H9 (cell line): Measurements from ENCODE around the gene C16orf89. TPM values are rescaled to one million over a fixed set of nuclear protein-coding genes. Genes with fewer than 3 reads are reported as not detected.
A peak's percentile ranks its signal among the peaks of the same experiment; 100 is the strongest.

Experiments
- DNase-seq: peaks from one replicate; pipeline ENCODE4 v3.0.0-alpha.2; 2017
- H2AFZ ChIP-seq: one replicate; pipeline ENCODE4 v1.6.1; 2013; ENCODE audit warnings: mild to moderate bottlenecking, low read length, control low read depth, moderate library complexity
- H2AK5ac ChIP-seq: 2 replicates; pipeline ENCODE4 v1.6.1; 2013; ENCODE audit warnings: low read length, control low read depth, mixed read lengths; ENCODE audit not compliant: insufficient read length
- H2BK120ac ChIP-seq: one replicate; pipeline ENCODE4 v1.6.1; 2013; ENCODE audit warnings: low read depth, mild to moderate bottlenecking, low read length, control low read depth, inconsistent platforms; ENCODE audit not compliant: poor library complexity, severe bottlenecking
- H2BK12ac ChIP-seq: 2 replicates; pipeline ENCODE4 v1.6.1; 2013; ENCODE audit warnings: low read length, control low read depth, mixed read lengths, low read depth; ENCODE audit not compliant: insufficient read length
- H2BK15ac ChIP-seq: 2 replicates; pipeline ENCODE4 v1.6.1; 2013; ENCODE audit warnings: low read depth, low read length, control low read depth
- H2BK20ac ChIP-seq: one replicate; pipeline ENCODE4 v1.6.1; 2013; ENCODE audit warnings: low read depth, mild to moderate bottlenecking, low read length, control low read depth, inconsistent platforms; ENCODE audit not compliant: poor library complexity, severe bottlenecking
- H2BK5ac ChIP-seq: 2 replicates; pipeline ENCODE4 v1.6.1; 2013; ENCODE audit warnings: low read length, control low read depth, mixed read lengths; ENCODE audit not compliant: insufficient read length
- H3K14ac ChIP-seq: 2 replicates; pipeline ENCODE4 v1.6.1; 2013; ENCODE audit warnings: low read length, control low read depth; ENCODE audit not compliant: insufficient read depth
- H3K18ac ChIP-seq: 2 replicates; pipeline ENCODE4 v1.6.1; 2013; ENCODE audit warnings: low read depth, mild to moderate bottlenecking, mixed read lengths, low read length, control low read depth; ENCODE audit not compliant: insufficient read length
- H3K23ac ChIP-seq: 2 replicates; pipeline ENCODE4 v1.6.1; 2013; ENCODE audit warnings: low read length, control low read depth, mixed read lengths, low read depth; ENCODE audit not compliant: insufficient read length
- H3K23me2 ChIP-seq: 2 replicates; pipeline ENCODE4 v1.6.1; 2013; ENCODE audit warnings: low read depth, mild to moderate bottlenecking, mixed read lengths, low read length, control low read depth; ENCODE audit not compliant: insufficient read length, poor library complexity, severe bottlenecking
- H3K27ac ChIP-seq: 2 replicates; pipeline ENCODE4 v1.5.1; 2013; ENCODE audit warnings: low read length, control low read depth, mixed read lengths, low read depth; ENCODE audit not compliant: insufficient read length
- H3K27me3 ChIP-seq: 2 replicates; pipeline ENCODE4 v1.6.1; 2013; ENCODE audit warnings: low read length, control low read depth, inconsistent platforms; ENCODE audit not compliant: insufficient read depth
- H3K4ac ChIP-seq: 2 replicates; pipeline ENCODE4 v1.6.1; 2013; ENCODE audit warnings: low read depth, mild to moderate bottlenecking, control low read depth, inconsistent platforms, low read length, moderate library complexity
- H3K4me1 ChIP-seq: 2 replicates; pipeline ENCODE4 v1.6.1; 2013; ENCODE audit warnings: low read length, control low read depth, inconsistent platforms; ENCODE audit not compliant: insufficient read depth
- H3K4me2 ChIP-seq: 2 replicates; pipeline ENCODE4 v1.6.1; 2013; ENCODE audit warnings: low read length, control low read depth, mixed read lengths; ENCODE audit not compliant: insufficient read length, insufficient read depth
- H3K56ac ChIP-seq: 2 replicates; pipeline ENCODE4 v1.6.1; 2013; ENCODE audit warnings: low read depth, mild to moderate bottlenecking, mixed read lengths, low read length, control low read depth; ENCODE audit not compliant: insufficient read length
- H3K79me1 ChIP-seq: 2 replicates; pipeline ENCODE4 v1.6.1; 2013; ENCODE audit warnings: low read depth, mild to moderate bottlenecking, moderate library complexity, low read length, control low read depth, inconsistent platforms; ENCODE audit not compliant: insufficient read depth, poor library complexity, severe bottlenecking
- H3K79me2 ChIP-seq: 2 replicates; pipeline ENCODE4 v1.6.1; 2013; ENCODE audit warnings: low read length, control low read depth, inconsistent platforms; ENCODE audit not compliant: insufficient read depth
- H3K9ac ChIP-seq: 2 replicates; pipeline ENCODE4 v1.6.1; 2013; ENCODE audit warnings: low read length, control low read depth, mixed read lengths; ENCODE audit not compliant: insufficient read length; ENCODE audit errors: extremely low read depth
- H3K9me3 ChIP-seq: one replicate; pipeline ENCODE4 v1.6.1; 2013; ENCODE audit warnings: low read depth, low read length, inconsistent platforms; ENCODE audit not compliant: control insufficient read depth
- H3T11ph ChIP-seq: one replicate; pipeline ENCODE4 v1.6.1; 2013; ENCODE audit warnings: mild to moderate bottlenecking, low read length, control low read depth, inconsistent platforms
- H4K20me1 ChIP-seq: one replicate; pipeline ENCODE4 v1.6.1; 2013; ENCODE audit not compliant: control insufficient read depth, insufficient read length, insufficient read depth
- H4K5ac ChIP-seq: 2 replicates; pipeline ENCODE4 v1.6.1; 2013; ENCODE audit warnings: low read depth, mild to moderate bottlenecking, mixed read lengths, low read length, control low read depth; ENCODE audit not compliant: insufficient read length
- H4K8ac ChIP-seq: replicated peaks from 2 replicates; pipeline ENCODE4 v1.6.1; 2013; ENCODE audit warnings: low read length, control low read depth, mixed read lengths, low read depth; ENCODE audit not compliant: insufficient read length
- H4K91ac ChIP-seq: 2 replicates; pipeline ENCODE4 v1.6.1; 2013; ENCODE audit warnings: low read depth, mild to moderate bottlenecking, moderate library complexity, mixed read lengths, low read length, control low read depth; ENCODE audit not compliant: insufficient read length
- H3K27ac Mint-ChIP-seq, 3 experiments: 2 replicates in 2 of 3; 3 replicates in 1 of 3; pipeline ENCODE4 v1.8.0; 2020 to 2021; ENCODE audit warnings: mixed read lengths in 3 of 3, mild to moderate bottlenecking in 1 of 3, moderate library complexity in 1 of 3
- H3K27me3 Mint-ChIP-seq: 2 replicates; pipeline ENCODE4 v1.8.0; 2021; ENCODE audit warnings: low read depth, mild to moderate bottlenecking, moderate library complexity, mixed read lengths
- H3K36me3 Mint-ChIP-seq, 3 experiments: 2 replicates in 2 of 3; 3 replicates in 1 of 3; pipeline ENCODE4 v1.8.0; 2020 to 2021; ENCODE audit warnings: low read depth in 3 of 3, mixed read lengths in 3 of 3; ENCODE audit not compliant: insufficient read depth in 1 of 3
- H3K4me1 Mint-ChIP-seq, 2 experiments: 2 replicates each; pipeline ENCODE4 v1.8.0; 2020; ENCODE audit warnings: mixed read lengths in 2 of 2
- H3K4me3 Mint-ChIP-seq, 2 experiments: 2 replicates in 1 of 2; 3 replicates in 1 of 2; pipeline ENCODE4 v1.8.0; 2020 to 2021; ENCODE audit warnings: mild to moderate bottlenecking in 2 of 2, mixed read lengths in 2 of 2, moderate library complexity in 1 of 2
- H3K9me3 Mint-ChIP-seq, 2 experiments: 2 replicates in 1 of 2; 3 replicates in 1 of 2; pipeline ENCODE4 v1.8.0; 2020; ENCODE audit warnings: mild to moderate bottlenecking in 2 of 2, mixed read lengths in 2 of 2, moderate library complexity in 1 of 2
- WGBS: extraction: QIAGEN DNeasy Blood & Tissue Kit; methylation state at CpG from one replicate; pipeline ENCODE4 v1.1.7; 2013; ENCODE audit warnings: missing lambda C conversion rate, low lambda C conversion rate, mixed read lengths; ENCODE audit not compliant: insufficient read length; ENCODE audit errors: extremely low coverage; 5-methylcytosine and 5-hydroxymethylcytosine counted together
- total RNA-seq: library from RNA; stranded (reverse); gene quantifications from 2 replicates; pipeline ENCODE4 v1.2.1, GENCODE V29; 2021
- TF ChIP-seq, protein P1 (sequence below): fragments of 200-600 bp; sonication (generic); conservative IDR thresholded peaks from 3 replicates; pipeline ENCODE4 v1.8.0; 2021; ENCODE audit warnings: antibody characterized with exemption, mild to moderate bottlenecking

The C16orf89 gene
- total RNA-seq, 1 experiment from 2014 or later, result 2.5 TPM

DNA sequence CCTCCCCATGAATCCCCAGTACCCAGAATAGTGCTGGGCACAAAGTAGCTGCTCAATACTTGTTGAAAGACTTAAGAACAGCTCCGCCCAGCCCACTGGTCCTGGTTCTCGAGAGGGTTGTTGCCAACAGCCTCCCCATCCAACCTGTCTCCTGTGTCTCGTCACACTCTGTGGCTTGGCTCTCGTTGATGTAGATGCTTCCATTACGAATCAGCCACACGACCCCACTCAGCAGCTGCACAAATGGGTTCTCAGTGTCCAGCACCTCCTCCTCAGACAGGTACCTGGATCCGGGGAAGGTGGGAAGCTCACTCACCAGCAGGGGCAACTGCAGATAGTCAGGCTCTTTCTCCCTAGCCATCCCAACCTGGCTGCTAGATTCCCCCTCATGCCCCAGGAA is 34.2 kb downstream of the C16orf89 start:
- Mint-ChIP-seq H3K4me3 (peak overlapping the region; percentile 44 to 66; a peak in 4 of 5 replicates), H3K4me1 (peaks cover 14 to 21% of the 10 kb centered on the region in 2 experiments), H3K27ac (no peak overlapping the region), H3K9me3 (no peaks in the 10 kb centered on the region), H3K36me3 (no peaks in the 10 kb centered on the region; a peak in 1 of 7 replicates), H3K27me3 (peaks cover 5% of the 10 kb centered on the region)
- H2AK5ac ChIP-seq, result no peak overlapping the region
- H3T11ph ChIP-seq, result no peak overlapping the region
- no peak overlapping the region for H3K27ac ChIP-seq
- no CpG with 5 or more reads among the region's 7 CpGs for WGBS
- no peak overlapping the region for H4K5ac ChIP-seq
- H2BK20ac ChIP-seq, result no peak overlapping the region
- H4K8ac ChIP-seq, result no peak overlapping the region
- peaks cover 6% of the 10 kb centered on the region; the same call in 1 of the 2 replicates for H3K4me1 ChIP-seq
- no peak overlapping the region for H2AFZ ChIP-seq
- peaks cover 5% of the 10 kb centered on the region for H3K23me2 ChIP-seq
- H3K18ac ChIP-seq, result no peak overlapping the region
- no peaks in the 10 kb centered on the region for H3K79me1 ChIP-seq
- no peaks in the 10 kb centered on the region for H3K27me3 ChIP-seq
- H3K9ac ChIP-seq, result no peak overlapping the region
- no peak overlapping the region for H2BK5ac ChIP-seq
- no peak overlapping the region for H2BK12ac ChIP-seq
- H3K79me2 ChIP-seq, result no peaks in the 10 kb centered on the region
- no peak overlapping the region for H3K4ac ChIP-seq
- DNase-seq, result no peak
- no peaks in the 10 kb centered on the region for H3K9me3 ChIP-seq
- no peaks in the 10 kb centered on the region for H4K20me1 ChIP-seq
- no peak overlapping the region for H2BK15ac ChIP-seq
- no peak overlapping the region for H3K56ac ChIP-seq
- TF ChIP-seq, protein P1, sequence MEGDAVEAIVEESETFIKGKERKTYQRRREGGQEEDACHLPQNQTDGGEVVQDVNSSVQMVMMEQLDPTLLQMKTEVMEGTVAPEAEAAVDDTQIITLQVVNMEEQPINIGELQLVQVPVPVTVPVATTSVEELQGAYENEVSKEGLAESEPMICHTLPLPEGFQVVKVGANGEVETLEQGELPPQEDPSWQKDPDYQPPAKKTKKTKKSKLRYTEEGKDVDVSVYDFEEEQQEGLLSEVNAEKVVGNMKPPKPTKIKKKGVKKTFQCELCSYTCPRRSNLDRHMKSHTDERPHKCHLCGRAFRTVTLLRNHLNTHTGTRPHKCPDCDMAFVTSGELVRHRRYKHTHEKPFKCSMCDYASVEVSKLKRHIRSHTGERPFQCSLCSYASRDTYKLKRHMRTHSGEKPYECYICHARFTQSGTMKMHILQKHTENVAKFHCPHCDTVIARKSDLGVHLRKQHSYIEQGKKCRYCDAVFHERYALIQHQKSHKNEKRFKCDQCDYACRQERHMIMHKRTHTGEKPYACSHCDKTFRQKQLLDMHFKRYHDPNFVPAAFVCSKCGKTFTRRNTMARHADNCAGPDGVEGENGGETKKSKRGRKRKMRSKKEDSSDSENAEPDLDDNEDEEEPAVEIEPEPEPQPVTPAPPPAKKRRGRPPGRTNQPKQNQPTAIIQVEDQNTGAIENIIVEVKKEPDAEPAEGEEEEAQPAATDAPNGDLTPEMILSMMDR, result no peak
- no peak overlapping the region for H3K4me2 ChIP-seq
- no peak overlapping the region for H4K91ac ChIP-seq
- H2BK120ac ChIP-seq, result no peak overlapping the region
- H3K14ac ChIP-seq, result no peak overlapping the region
- no peak overlapping the region for H3K23ac ChIP-seq
